ENCODE measurements around the gene COL12A1. TPM values are rescaled to one million over a fixed set of nuclear protein-coding genes. Genes with fewer than 3 reads are reported as not detected.

Gene COL12A1
- total RNA-seq, 1 experiment from 2014 or later: 136 TPM

GRCh38 chr6:75130784-75131183, 75.1 kb downstream of the COL12A1 start:
- Mint-ChIP-seq H3K4me1 (ENCODE audit: insufficient read depth, unreplicated experiment) (peaks cover 6% of the 10 kb centered on the region), H3K27me3 (ENCODE audit: insufficient read depth, unreplicated experiment) (no peaks in the 10 kb centered on the region), H3K4me3 (ENCODE audit: unreplicated experiment) (no peak overlapping the region), H3K9me3 (ENCODE audit: unreplicated experiment) (no peaks in the 10 kb centered on the region), H3K36me3 (ENCODE audit: insufficient read depth, unreplicated experiment) (peaks cover 82% of the 10 kb centered on the region), H3K27ac (ENCODE audit: low read depth, unreplicated experiment) (no peak overlapping the region)
- intact Hi-C loops (cut with micrococcal nuclease): no loop called here
- ChIA-PET POLR2A (interaction anchor here (0.6 kb wide), 2 partner anchors 198 to 233 kb away, joined by 3 to 4 read pairs; no protein-coding TSS in a partner anchor), CTCF (no interaction called here)
- BruUV-seq (replicated peaks): no TSS peak
- no peak for TF ChIP-seq CTCF (IDR thresholded peaks at IDR 0.05; ENCODE audit: unreplicated experiment)
- DNase-seq (ENCODE audit: unreplicated experiment): no peak

GRCh38 chr6:75128878-75129570, 76.8 kb downstream of the COL12A1 start:
- ChIA-PET POLR2A (no interaction called here), CTCF (interaction anchor here (1.0 kb wide), 1 partner anchor 80 kb away, joined by 4 read pairs; no protein-coding TSS in a partner anchor)
- H3K4me1 Mint-ChIP-seq (ENCODE audit: insufficient read depth, unreplicated experiment): peaks cover 6% of the 10 kb centered on the region
- intact Hi-C loops (cut with micrococcal nuclease): no loop called here
- peak overlapping the region; percentile 11 for H3K27ac Mint-ChIP-seq (ENCODE audit: low read depth, unreplicated experiment)
- peaks cover 73% of the 10 kb centered on the region for H3K36me3 Mint-ChIP-seq (ENCODE audit: insufficient read depth, unreplicated experiment)
- no peak overlapping the region for H3K4me3 Mint-ChIP-seq (ENCODE audit: unreplicated experiment)
- DNase-seq (ENCODE audit: unreplicated experiment): no peak
- no TSS peak for BruUV-seq (replicated peaks)
- no peaks in the 10 kb centered on the region for H3K27me3 Mint-ChIP-seq (ENCODE audit: insufficient read depth, unreplicated experiment)
- H3K9me3 Mint-ChIP-seq (ENCODE audit: unreplicated experiment): no peaks in the 10 kb centered on the region
- TF ChIP-seq CTCF (IDR thresholded peaks at IDR 0.05; ENCODE audit: unreplicated experiment): no peak

GRCh38 chr6:75126518-75126917, 79.3 kb downstream of the COL12A1 start:
- no peak for TF ChIP-seq CTCF (IDR thresholded peaks at IDR 0.05; ENCODE audit: unreplicated experiment)
- DNase-seq (ENCODE audit: unreplicated experiment): no peak
- Mint-ChIP-seq H3K4me1 (ENCODE audit: insufficient read depth, unreplicated experiment) (peaks cover 6% of the 10 kb centered on the region), H3K9me3 (ENCODE audit: unreplicated experiment) (no peaks in the 10 kb centered on the region), H3K4me3 (ENCODE audit: unreplicated experiment) (no peak overlapping the region), H3K27me3 (ENCODE audit: insufficient read depth, unreplicated experiment) (no peaks in the 10 kb centered on the region), H3K27ac (ENCODE audit: low read depth, unreplicated experiment) (no peak overlapping the region), H3K36me3 (ENCODE audit: insufficient read depth, unreplicated experiment) (peaks cover 56% of the 10 kb centered on the region)
- intact Hi-C loops (cut with micrococcal nuclease): no loop called here
- POLR2A ChIA-PET: interaction anchor here (1.3 kb wide), 1 partner anchor 27 kb away, joined by 3 read pairs; no protein-coding TSS in a partner anchor
- CTCF ChIA-PET: no interaction called here
- BruUV-seq (replicated peaks): no TSS peak

GRCh38 chr6:75124983-75125382, 80.9 kb downstream of the COL12A1 start:
- intact Hi-C loops (cut with micrococcal nuclease): no loop called here
- Mint-ChIP-seq H3K4me1 (ENCODE audit: insufficient read depth, unreplicated experiment) (peaks cover 6% of the 10 kb centered on the region), H3K9me3 (ENCODE audit: unreplicated experiment) (no peaks in the 10 kb centered on the region), H3K27ac (ENCODE audit: low read depth, unreplicated experiment) (no peak overlapping the region), H3K27me3 (ENCODE audit: insufficient read depth, unreplicated experiment) (no peaks in the 10 kb centered on the region), H3K4me3 (ENCODE audit: unreplicated experiment) (no peak overlapping the region), H3K36me3 (ENCODE audit: insufficient read depth, unreplicated experiment) (peaks cover 56% of the 10 kb centered on the region)
- TF ChIP-seq CTCF (IDR thresholded peaks at IDR 0.05; ENCODE audit: unreplicated experiment): no peak
- ChIA-PET CTCF (no interaction called here), POLR2A (no interaction called here)
- DNase-seq (ENCODE audit: unreplicated experiment): peak; percentile 18
- no TSS peak for BruUV-seq (replicated peaks)
